Right lobe of liver (tissue), 4 donors: Measurements from ENCODE around the gene ASPHD1.

ENCODE experiments used
- POLR2A ChIP-seq: fragments of 450-650 bp; IDR thresholded peaks from one replicate; pipeline ENCODE4 v1.6.1; 2017; ENCODE audit warnings: antibody characterized with exemption, mild to moderate bottlenecking
- TF ChIP-seq, protein P1 (sequence below), 4 donors: fragments of 200-600 bp in 3 of 4; fragments of 450-650 bp in 1 of 4; IDR thresholded peaks; one replicate each; pipeline versions ENCODE4 v1.5.1 to v1.8.0; 2016 to 2022; ENCODE audit warnings: antibody characterized with exemption in 4 of 4, mild to moderate bottlenecking in 2 of 4
- donor health status: DM: no; HTN: no; CAD: no.
- donor health status: DM: no; HTN: no; CAD: no.
- donor health status: DM: no; HTN: yes; CAD: no.

DNA sequence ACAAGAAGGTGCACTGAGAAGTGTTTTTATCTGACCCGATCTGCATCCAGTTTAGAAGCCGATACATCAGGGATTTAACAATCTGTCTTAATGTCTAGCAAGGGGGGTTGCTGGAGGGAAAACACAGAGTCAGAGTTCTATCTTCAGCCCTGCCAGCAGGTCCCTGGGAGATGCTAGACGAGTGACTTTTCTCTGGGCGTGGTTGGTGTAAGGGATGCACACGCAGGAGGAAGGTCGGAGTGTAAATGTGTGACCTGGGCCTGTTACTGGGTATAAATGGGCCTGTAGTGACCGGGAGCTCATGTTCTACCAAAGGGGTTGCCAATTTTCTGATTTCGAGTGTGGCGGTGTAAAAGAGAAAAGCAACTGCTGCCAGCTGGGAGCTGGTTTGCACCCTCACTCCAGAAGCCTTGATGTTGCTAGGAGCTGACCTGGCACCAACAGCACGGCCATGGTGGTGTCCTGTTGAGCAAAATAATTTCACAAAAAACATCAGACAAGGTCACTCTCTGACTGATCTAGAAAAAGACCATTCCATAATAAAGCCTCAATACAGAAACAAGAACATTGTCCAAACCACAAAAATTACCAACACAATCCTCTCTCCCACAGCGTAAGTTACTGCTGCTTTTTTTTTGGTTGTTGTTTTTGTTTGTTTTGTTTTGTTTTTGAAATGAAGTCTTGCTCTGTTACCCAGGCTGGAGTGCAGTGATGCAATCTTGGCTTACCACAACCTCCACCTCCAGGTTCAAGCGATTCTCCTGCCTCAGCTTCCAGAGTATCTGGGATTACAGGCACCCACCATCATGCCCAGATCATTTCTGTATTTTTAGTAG, 27.0 kb downstream of the ASPHD1 start:
- TF ChIP-seq, protein P1, sequence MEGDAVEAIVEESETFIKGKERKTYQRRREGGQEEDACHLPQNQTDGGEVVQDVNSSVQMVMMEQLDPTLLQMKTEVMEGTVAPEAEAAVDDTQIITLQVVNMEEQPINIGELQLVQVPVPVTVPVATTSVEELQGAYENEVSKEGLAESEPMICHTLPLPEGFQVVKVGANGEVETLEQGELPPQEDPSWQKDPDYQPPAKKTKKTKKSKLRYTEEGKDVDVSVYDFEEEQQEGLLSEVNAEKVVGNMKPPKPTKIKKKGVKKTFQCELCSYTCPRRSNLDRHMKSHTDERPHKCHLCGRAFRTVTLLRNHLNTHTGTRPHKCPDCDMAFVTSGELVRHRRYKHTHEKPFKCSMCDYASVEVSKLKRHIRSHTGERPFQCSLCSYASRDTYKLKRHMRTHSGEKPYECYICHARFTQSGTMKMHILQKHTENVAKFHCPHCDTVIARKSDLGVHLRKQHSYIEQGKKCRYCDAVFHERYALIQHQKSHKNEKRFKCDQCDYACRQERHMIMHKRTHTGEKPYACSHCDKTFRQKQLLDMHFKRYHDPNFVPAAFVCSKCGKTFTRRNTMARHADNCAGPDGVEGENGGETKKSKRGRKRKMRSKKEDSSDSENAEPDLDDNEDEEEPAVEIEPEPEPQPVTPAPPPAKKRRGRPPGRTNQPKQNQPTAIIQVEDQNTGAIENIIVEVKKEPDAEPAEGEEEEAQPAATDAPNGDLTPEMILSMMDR (IDR thresholded peaks at IDR 0.05): no peak
- TF ChIP-seq POLR2A: no peak
